Colon (tissue), 2 donors: ENCODE measurements around the gene IGSF23.
"Not testable (repeated sequence)": the region's sequence is repeated elsewhere in the genome, so short reads cannot be mapped to it uniquely, and the experiment has no call there.

Experiments used
- FAIRE-seq: peaks from 2 replicates; lab custom pipeline; 2012; peaks lifted over from hg19 to GRCh38; lab: Jason Lieb, UNC
- donor health status: control.
- donor health status: control.

The IGSF23 gene

GRCh38 chr19:44614313-44614712 lies 950 bp downstream of the IGSF23 start:
- FAIRE-seq = no peak

GRCh38 chr19:44615863-44616247 lies 2.5 kb downstream of the IGSF23 start:
- no peak for FAIRE-seq

- no peak for FAIRE-seq
These were observed 3.9 kb downstream of the IGSF23 start for GRCh38 chr19:44617110-44617880.

- FAIRE-seq = no peak
These were observed 5.4 kb downstream of the IGSF23 start for GRCh38 chr19:44618640-44619357.

GRCh38 chr19:44620667-44621066 lies 7.3 kb downstream of the IGSF23 start:
- FAIRE-seq = no peak

GRCh38 chr19:44621367-44621766 lies 8.0 kb downstream of the IGSF23 start:
- FAIRE-seq = no peak

GRCh38 chr19:44623080-44623479 lies 9.7 kb downstream of the IGSF23 start:
- FAIRE-seq = no peak

GRCh38 chr19:44623626-44624025 lies 10.3 kb downstream of the IGSF23 start:
- FAIRE-seq = no peak

GRCh38 chr19:44624840-44625354 lies 11.5 kb downstream of the IGSF23 start:
- FAIRE-seq = no peak

GRCh38 chr19:44625637-44626036 lies 12.3 kb downstream of the IGSF23 start:
- FAIRE-seq = not testable (repeated sequence)

GRCh38 chr19:44626048-44626624 lies 12.8 kb downstream of the IGSF23 start:
- FAIRE-seq = no peak

- no peak for FAIRE-seq
These were observed 14.3 kb downstream of the IGSF23 start for GRCh38 chr19:44627631-44628030.

GRCh38 chr19:44628793-44629192 lies 15.4 kb downstream of the IGSF23 start:
- no peak for FAIRE-seq

GRCh38 chr19:44631611-44632010 lies 18.2 kb downstream of the IGSF23 start:
- not testable (repeated sequence) for FAIRE-seq

GRCh38 chr19:44634058-44634457 lies 20.7 kb downstream of the IGSF23 start:
- not testable (repeated sequence) for FAIRE-seq

- no peak for FAIRE-seq
These were observed 21.4 kb downstream of the IGSF23 start for GRCh38 chr19:44634785-44635184.

GRCh38 chr19:44635581-44636438 lies 22.4 kb downstream of the IGSF23 start:
- no peak for FAIRE-seq

GRCh38 chr19:44636439-44637389 lies 23.4 kb downstream of the IGSF23 start:
- FAIRE-seq = no peak

- no peak for FAIRE-seq
These were observed 24.0 kb downstream of the IGSF23 start for GRCh38 chr19:44637390-44637764.

GRCh38 chr19:44640518-44640917 lies 27.2 kb downstream of the IGSF23 start:
- no peak for FAIRE-seq
